ENCODE measurements around the gene BBS5. TPM values are rescaled to one million over a fixed set of nuclear protein-coding genes. Genes with fewer than 3 reads are reported as not detected.
"Not testable (repeated sequence)": the region's sequence is repeated elsewhere in the genome, so short reads cannot be mapped to it uniquely, and the experiment has no call there.

Gene BBS5
- polyA plus RNA-seq, 4 donors = 0.81 to 4.2 (median 1.8) TPM

DNA sequence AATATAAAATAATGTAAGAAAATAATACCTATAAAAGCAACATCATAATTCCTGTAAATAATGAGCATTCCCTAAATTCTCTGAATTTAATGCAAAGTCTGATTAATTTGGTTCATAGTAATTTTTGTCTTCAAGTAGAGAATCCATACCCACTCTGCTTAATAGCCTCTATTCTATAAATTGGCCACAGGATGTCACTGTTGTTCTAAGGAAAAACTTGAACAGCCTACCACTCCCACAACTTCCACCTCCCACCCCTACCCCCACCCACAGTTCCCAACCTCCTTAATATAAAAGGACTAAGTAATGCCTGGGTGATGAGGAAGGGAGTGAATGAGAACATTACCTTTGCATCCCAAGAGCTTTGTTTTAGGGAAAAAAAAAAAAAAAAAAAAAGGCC, 27.2 kb upstream of the BBS5 start:
- Histone ChIP-seq H3K4me1 (ENCODE audit: control insufficient read depth in 3 of 3, insufficient read depth in 2 of 3, low read depth in 1 of 3, low read length in 2 of 3) (no peaks in the 10 kb centered on the region), H3K4me3 (ENCODE audit: low read depth in 1 of 3, low read length in 3 of 3) (no peak overlapping the region), H3K36me3 (ENCODE audit: control insufficient read depth in 3 of 3, insufficient read depth in 2 of 3, low read depth in 1 of 3, low read length in 3 of 3) (no peaks in the 10 kb centered on the region), H3K9me3 (ENCODE audit: control insufficient read depth in 2 of 2, insufficient read depth in 1 of 2, low read depth in 1 of 2, low read length in 1 of 2) (no peaks in the 10 kb centered on the region), H3K27ac (ENCODE audit: low read depth in 1 of 3, low read length in 2 of 3) (no peak overlapping the region), H3K27me3 (ENCODE audit: control insufficient read depth in 3 of 3, insufficient read depth in 3 of 3, low read length in 3 of 3) (no peaks in the 10 kb centered on the region)
- FAIRE-seq (no peak), DNase-seq (peak; percentile 31 to 35)

DNA sequence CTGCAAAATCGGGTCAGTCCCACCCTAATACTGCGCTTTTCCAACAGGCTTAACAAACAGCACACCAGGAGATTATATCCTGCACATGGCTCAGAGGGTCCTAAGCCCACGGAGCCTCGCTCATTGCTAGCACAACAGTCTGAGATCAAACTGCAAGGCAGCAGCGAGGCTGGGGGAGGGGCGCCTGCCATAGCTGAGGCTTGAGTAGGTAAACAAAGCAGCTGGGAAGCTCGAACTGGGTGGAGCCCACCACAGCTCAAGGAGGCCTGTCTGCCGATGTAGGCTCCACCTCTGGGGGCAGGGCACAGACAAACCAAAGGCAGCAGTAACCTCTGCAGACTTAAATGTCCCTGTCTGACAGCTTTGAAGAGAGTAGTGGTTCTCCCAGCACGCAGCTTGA, 26.2 kb upstream of the BBS5 start:
- not testable (repeated sequence) for H3K27me3 ChIP-seq (ENCODE audit: control insufficient read depth in 3 of 3, insufficient read depth in 3 of 3, low read length in 3 of 3); H3K4me3 ChIP-seq (ENCODE audit: low read depth in 1 of 3, low read length in 3 of 3); H3K4me1 ChIP-seq (ENCODE audit: control insufficient read depth in 3 of 3, insufficient read depth in 2 of 3, low read depth in 1 of 3, low read length in 2 of 3); H3K27ac ChIP-seq (ENCODE audit: low read depth in 1 of 3, low read length in 2 of 3); H3K9me3 ChIP-seq (ENCODE audit: control insufficient read depth in 2 of 2, insufficient read depth in 1 of 2, low read depth in 1 of 2, low read length in 1 of 2); DNase-seq; FAIRE-seq; H3K36me3 ChIP-seq (ENCODE audit: control insufficient read depth in 3 of 3, insufficient read depth in 2 of 3, low read depth in 1 of 3, low read length in 3 of 3)
- 74 to 85% (median 82%) methylated on average over 9 of the region's 9 CpGs for WGBS, 3 donors

DNA sequence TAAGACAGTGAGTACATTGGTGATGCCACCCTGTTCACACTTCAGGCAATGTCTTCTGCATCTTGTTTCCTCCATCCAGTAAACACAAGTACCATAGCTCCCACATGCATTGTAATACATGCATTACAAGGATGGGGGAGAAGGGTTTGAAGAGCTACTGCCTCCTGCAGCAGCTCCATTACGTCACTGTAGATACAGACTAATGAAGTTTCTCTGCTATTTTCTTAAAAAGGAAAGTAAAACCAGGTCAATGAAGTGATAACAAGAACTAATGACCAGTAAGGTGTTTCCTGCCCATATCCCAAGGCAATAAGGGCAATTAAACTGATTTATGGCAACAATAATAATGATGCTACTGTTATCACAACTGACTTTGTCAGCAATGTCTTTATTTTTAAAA, 18.2 kb upstream of the BBS5 start:
- Histone ChIP-seq H3K27ac (ENCODE audit: low read depth in 1 of 3, low read length in 2 of 3) (no peak overlapping the region), H3K4me3 (ENCODE audit: low read depth in 1 of 3, low read length in 3 of 3) (no peak overlapping the region), H3K27me3 (ENCODE audit: control insufficient read depth in 3 of 3, insufficient read depth in 3 of 3, low read length in 3 of 3) (no peaks in the 10 kb centered on the region), H3K36me3 (ENCODE audit: control insufficient read depth in 3 of 3, insufficient read depth in 2 of 3, low read depth in 1 of 3, low read length in 3 of 3) (no peaks in the 10 kb centered on the region), H3K4me1 (ENCODE audit: control insufficient read depth in 3 of 3, insufficient read depth in 2 of 3, low read depth in 1 of 3, low read length in 2 of 3) (no peaks in the 10 kb centered on the region), H3K9me3 (ENCODE audit: control insufficient read depth in 2 of 2, insufficient read depth in 1 of 2, low read depth in 1 of 2, low read length in 1 of 2) (no peaks in the 10 kb centered on the region)
- FAIRE-seq = no peak
- DNase-seq = peak; percentile 44 to 72
- 7 to 55% (median 30%) methylated on average over 1 of the region's 1 CpG for WGBS, 3 donors

DNA sequence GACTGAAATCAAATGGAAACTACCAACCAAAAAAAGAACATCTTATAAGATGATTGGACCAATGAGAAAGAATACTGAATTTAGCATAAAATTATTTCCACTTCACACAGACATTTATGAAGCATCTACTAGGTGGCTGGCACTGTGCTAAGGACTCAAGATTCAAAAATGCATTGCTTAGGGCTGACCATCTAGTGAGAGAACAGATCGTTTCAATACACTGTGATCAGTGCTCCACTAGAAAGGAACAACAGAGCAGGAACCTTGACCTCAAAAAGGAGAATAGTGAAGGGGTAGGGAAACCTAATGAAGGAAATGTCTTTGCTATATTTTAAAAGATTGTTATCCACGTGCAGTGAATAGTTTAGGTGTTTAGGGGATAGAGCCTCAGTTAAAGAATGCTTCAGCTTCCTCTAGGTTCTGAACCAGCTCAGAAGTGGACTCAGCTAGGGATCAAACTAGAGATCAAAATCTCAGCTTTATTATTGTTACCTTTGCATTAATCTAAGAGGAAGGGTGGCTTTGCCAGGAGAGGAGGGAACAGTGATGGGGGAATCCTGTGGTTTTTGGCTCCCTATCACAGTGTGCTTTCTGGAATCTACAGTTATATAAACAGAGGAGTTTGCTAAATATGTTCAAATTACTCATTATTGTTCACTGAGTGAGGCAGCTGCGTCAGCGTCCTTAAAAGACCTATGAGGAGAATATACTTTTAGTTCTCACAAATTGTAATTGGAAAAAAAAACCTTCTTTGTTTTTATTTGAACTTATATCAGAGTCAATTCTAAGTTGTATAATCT, 16.2 kb upstream of the BBS5 start:
- Histone ChIP-seq H3K27ac (ENCODE audit: low read depth in 1 of 3, low read length in 2 of 3) (no peak overlapping the region), H3K9me3 (ENCODE audit: control insufficient read depth in 2 of 2, insufficient read depth in 1 of 2, low read depth in 1 of 2, low read length in 1 of 2) (no peaks in the 10 kb centered on the region), H3K4me3 (ENCODE audit: low read depth in 1 of 3, low read length in 3 of 3) (no peak overlapping the region), H3K27me3 (ENCODE audit: control insufficient read depth in 3 of 3, insufficient read depth in 3 of 3, low read length in 3 of 3) (no peaks in the 10 kb centered on the region), H3K4me1 (ENCODE audit: control insufficient read depth in 3 of 3, insufficient read depth in 2 of 3, low read depth in 1 of 3, low read length in 2 of 3) (no peaks in the 10 kb centered on the region), H3K36me3 (ENCODE audit: control insufficient read depth in 3 of 3, insufficient read depth in 2 of 3, low read depth in 1 of 3, low read length in 3 of 3) (no peaks in the 10 kb centered on the region)
- 54 to 70% (median 64%) methylated on average over 4 of the region's 4 CpGs for WGBS, 3 donors
- FAIRE-seq (no peak), DNase-seq (no peak)

DNA sequence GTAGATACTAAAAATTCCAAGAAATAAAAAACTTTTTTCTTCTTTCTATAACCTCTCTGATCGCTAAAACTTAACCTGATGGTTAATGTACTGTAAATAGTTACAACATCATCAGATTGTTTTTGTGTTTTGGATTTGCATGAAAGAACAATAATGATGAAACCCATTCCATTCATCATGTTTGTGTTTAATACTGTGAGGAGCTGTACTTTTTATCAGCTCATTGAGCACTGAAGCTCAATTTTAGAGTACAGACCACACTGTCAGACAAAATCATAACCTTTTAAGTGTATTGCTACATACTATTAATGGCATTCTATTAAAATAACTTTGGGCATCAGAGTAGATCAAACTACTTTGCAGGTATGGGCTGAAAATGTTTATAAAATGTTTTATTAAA, 14.8 kb upstream of the BBS5 start:
- H3K9me3 ChIP-seq (ENCODE audit: control insufficient read depth in 2 of 2, insufficient read depth in 1 of 2, low read depth in 1 of 2, low read length in 1 of 2) = no peaks in the 10 kb centered on the region
- H3K36me3 ChIP-seq (ENCODE audit: control insufficient read depth in 3 of 3, insufficient read depth in 2 of 3, low read depth in 1 of 3, low read length in 3 of 3) = no peaks in the 10 kb centered on the region
- H3K4me1 ChIP-seq (ENCODE audit: control insufficient read depth in 3 of 3, insufficient read depth in 2 of 3, low read depth in 1 of 3, low read length in 2 of 3) = no peaks in the 10 kb centered on the region
- H3K4me3 ChIP-seq (ENCODE audit: low read depth in 1 of 3, low read length in 3 of 3) = no peak overlapping the region
- WGBS, 3 donors = 87 to 97% (median 95%) methylated on average over 1 of the region's 1 CpG
- DNase-seq (no peak), FAIRE-seq (peak; percentile 68)
- no peaks in the 10 kb centered on the region for H3K27me3 ChIP-seq (ENCODE audit: control insufficient read depth in 3 of 3, insufficient read depth in 3 of 3, low read length in 3 of 3)
- no peak overlapping the region for H3K27ac ChIP-seq (ENCODE audit: low read depth in 1 of 3, low read length in 2 of 3)

DNA sequence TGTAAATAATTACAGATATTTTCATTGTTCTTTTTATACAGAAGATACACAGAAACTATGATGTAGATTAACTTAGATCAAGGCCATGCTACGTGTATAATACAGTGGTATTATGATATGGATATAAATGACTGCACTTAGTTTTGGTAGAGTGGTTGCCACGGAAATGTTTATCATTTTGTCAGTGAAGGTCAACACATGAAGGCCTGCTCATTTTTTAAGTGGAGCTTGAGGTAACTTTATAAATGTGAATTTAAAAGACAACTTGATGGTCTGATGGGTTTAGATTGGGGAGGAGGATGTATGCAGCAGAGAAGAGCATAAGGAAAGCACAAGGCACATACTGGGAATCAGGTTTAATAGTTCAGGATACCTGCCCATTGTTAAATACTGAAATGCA, 14.4 kb upstream of the BBS5 start:
- peak in 1 of 2 donors; percentile 19 for DNase-seq
- FAIRE-seq = no peak

DNA sequence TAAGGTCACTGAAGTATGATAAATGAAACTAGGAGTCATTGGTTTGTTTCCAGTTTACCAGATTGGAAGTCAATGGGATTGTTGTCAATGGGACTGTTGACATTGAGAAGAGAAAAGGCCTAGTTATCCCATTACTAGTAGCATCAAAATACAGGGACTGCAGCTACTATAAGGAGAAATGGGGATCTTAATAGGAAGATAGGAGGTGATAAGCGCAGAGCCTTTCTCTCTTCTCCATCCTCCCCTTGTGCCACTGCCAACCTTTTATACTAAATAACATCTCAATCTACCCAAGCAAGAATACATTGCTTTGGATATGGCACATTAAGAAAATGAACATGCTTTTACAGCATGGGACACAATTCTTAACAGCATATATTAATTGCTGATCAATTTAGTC, 10.5 kb upstream of the BBS5 start:
- Histone ChIP-seq H3K4me1 (ENCODE audit: control insufficient read depth in 3 of 3, insufficient read depth in 2 of 3, low read depth in 1 of 3, low read length in 2 of 3) (no peaks in the 10 kb centered on the region), H3K9me3 (ENCODE audit: control insufficient read depth in 2 of 2, insufficient read depth in 1 of 2, low read depth in 1 of 2, low read length in 1 of 2) (no peaks in the 10 kb centered on the region), H3K4me3 (ENCODE audit: low read depth in 1 of 3, low read length in 3 of 3) (no peak overlapping the region), H3K27me3 (ENCODE audit: control insufficient read depth in 3 of 3, insufficient read depth in 3 of 3, low read length in 3 of 3) (no peaks in the 10 kb centered on the region), H3K27ac (ENCODE audit: low read depth in 1 of 3, low read length in 2 of 3) (no peak overlapping the region), H3K36me3 (ENCODE audit: control insufficient read depth in 3 of 3, insufficient read depth in 2 of 3, low read depth in 1 of 3, low read length in 3 of 3) (no peaks in the 10 kb centered on the region)
- DNase-seq (no peak), FAIRE-seq (no peak)
- WGBS, 3 donors = 100% methylated on average over 1 of the region's 1 CpG

More for the DNA sequence above, 14.4 kb upstream of the BBS5 start:
- WGBS, 3 donors = 43 to 62% (median 45%) methylated on average over 2 of the region's 2 CpGs
- Histone ChIP-seq H3K4me3 (ENCODE audit: low read depth in 1 of 3, low read length in 3 of 3) (no peak overlapping the region), H3K27ac (ENCODE audit: low read depth in 1 of 3, low read length in 2 of 3) (no peak overlapping the region), H3K27me3 (ENCODE audit: control insufficient read depth in 3 of 3, insufficient read depth in 3 of 3, low read length in 3 of 3) (no peaks in the 10 kb centered on the region), H3K36me3 (ENCODE audit: control insufficient read depth in 3 of 3, insufficient read depth in 2 of 3, low read depth in 1 of 3, low read length in 3 of 3) (no peaks in the 10 kb centered on the region), H3K9me3 (ENCODE audit: control insufficient read depth in 2 of 2, insufficient read depth in 1 of 2, low read depth in 1 of 2, low read length in 1 of 2) (no peaks in the 10 kb centered on the region), H3K4me1 (ENCODE audit: control insufficient read depth in 3 of 3, insufficient read depth in 2 of 3, low read depth in 1 of 3, low read length in 2 of 3) (no peaks in the 10 kb centered on the region)

DNA sequence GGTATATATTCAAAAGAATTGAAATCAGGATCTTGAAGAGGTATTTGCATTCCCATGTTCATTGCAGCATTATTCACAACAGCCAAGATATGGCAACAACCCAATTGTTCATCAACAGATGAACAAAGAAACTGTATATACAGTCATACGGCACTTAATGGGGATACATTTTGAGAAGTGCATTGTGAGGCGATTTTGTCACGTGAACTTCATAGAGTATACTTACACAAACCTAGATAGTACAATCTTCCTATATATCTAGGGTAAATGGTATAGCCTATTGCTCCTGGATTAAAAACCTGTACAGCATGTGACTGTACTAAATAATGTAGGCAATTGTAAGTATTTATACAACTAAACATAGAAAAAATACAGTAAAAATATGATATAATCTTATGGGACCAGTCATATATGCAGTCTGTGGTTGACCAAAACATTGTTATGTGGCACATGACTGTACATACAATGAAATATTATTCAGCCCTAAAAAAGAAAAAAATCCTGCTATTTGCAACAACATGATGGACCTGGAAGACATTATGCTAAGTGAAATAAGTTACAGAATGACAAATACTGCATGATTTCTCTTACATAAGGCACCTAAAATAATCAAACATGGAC, 9.2 kb upstream of the BBS5 start:
- WGBS, 3 donors = 69 to 89% (median 85%) methylated on average over 3 of the region's 3 CpGs
- H3K4me3 ChIP-seq (ENCODE audit: low read depth in 1 of 3, low read length in 3 of 3) = no peak overlapping the region
- no peaks in the 10 kb centered on the region for H3K9me3 ChIP-seq (ENCODE audit: control insufficient read depth in 2 of 2, insufficient read depth in 1 of 2, low read depth in 1 of 2, low read length in 1 of 2)
- FAIRE-seq (no peak), DNase-seq (no peak)
- no peak overlapping the region for H3K27ac ChIP-seq (ENCODE audit: low read depth in 1 of 3, low read length in 2 of 3)
- no peaks in the 10 kb centered on the region for H3K4me1 ChIP-seq (ENCODE audit: control insufficient read depth in 3 of 3, insufficient read depth in 2 of 3, low read depth in 1 of 3, low read length in 2 of 3)
- no peaks in the 10 kb centered on the region for H3K36me3 ChIP-seq (ENCODE audit: control insufficient read depth in 3 of 3, insufficient read depth in 2 of 3, low read depth in 1 of 3, low read length in 3 of 3)
- H3K27me3 ChIP-seq (ENCODE audit: control insufficient read depth in 3 of 3, insufficient read depth in 3 of 3, low read length in 3 of 3) = no peaks in the 10 kb centered on the region

DNA sequence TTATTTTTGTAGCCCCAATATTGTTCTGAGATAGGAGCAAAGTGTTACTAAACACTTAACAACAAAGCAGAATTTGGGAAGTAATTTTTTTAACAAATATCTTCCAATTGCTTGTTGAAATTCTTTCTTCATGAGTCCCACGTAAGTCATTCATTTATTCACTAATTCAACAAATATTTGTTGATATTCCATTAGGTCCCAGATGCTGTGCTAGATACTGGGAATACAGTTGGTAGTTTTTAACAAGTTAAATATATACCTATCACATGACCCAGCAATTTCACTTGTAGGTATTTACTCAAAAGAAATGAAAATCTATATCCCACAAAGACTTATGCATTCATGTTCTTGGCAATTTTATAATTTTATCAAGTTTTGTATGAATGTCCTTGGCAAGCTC, 7.0 kb upstream of the BBS5 start:
- no peak overlapping the region for H3K4me3 ChIP-seq (ENCODE audit: low read depth in 1 of 3, low read length in 3 of 3)
- FAIRE-seq = no peak
- no peaks in the 10 kb centered on the region for H3K36me3 ChIP-seq (ENCODE audit: control insufficient read depth in 3 of 3, insufficient read depth in 2 of 3, low read depth in 1 of 3, low read length in 3 of 3)
- H3K27me3 ChIP-seq (ENCODE audit: control insufficient read depth in 3 of 3, insufficient read depth in 3 of 3, low read length in 3 of 3) = no peaks in the 10 kb centered on the region
- H3K9me3 ChIP-seq (ENCODE audit: control insufficient read depth in 2 of 2, insufficient read depth in 1 of 2, low read depth in 1 of 2, low read length in 1 of 2) = no peaks in the 10 kb centered on the region
- H3K27ac ChIP-seq (ENCODE audit: low read depth in 1 of 3, low read length in 2 of 3) = no peak overlapping the region
- WGBS, 3 donors = 69 to 88% (median 88%) methylated on average over 1 of the region's 1 CpG
- DNase-seq = no peak
- no peaks in the 10 kb centered on the region for H3K4me1 ChIP-seq (ENCODE audit: control insufficient read depth in 3 of 3, insufficient read depth in 2 of 3, low read depth in 1 of 3, low read length in 2 of 3)

All from small intestine (tissue), 7 donors.